ENCODE results near the gene GMNN. TPM values are rescaled to one million over a fixed set of nuclear protein-coding genes. Genes with fewer than 3 reads are reported as not detected.
A peak's percentile ranks its signal among the peaks of the same experiment; 100 is the strongest.

GMNN gene
- total RNA-seq, 3 donors from 2014 or later = 8.5 to 42.1 (median 27.2) TPM

DNA sequence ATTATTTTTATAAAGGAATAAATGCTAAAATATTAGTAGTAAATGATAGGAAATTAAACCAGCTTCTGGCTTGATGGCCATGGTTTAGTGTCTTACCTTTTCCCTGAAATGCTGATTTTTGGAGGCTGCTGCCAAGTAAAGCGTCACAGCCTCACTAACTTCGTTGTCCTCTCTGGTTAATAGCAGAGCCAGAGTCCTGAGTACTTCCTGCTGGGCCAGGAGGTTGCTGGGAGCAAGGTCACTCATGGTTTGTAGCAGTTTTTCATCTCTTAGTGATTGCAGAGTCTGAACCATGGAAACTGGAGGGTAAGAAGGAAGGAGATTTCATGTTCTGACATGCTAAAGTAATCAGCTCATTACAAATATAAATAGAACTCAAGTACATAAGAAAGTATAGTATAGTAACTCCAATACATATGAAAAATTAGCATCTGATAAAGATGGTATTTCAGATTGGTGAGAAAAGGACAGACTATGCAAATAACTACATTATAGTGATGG lies 50.4 kb downstream of the GMNN start:
- H3K27ac ChIP-seq = no peak overlapping the region
- no peak overlapping the region for H3K4me3 ChIP-seq
- H3K27me3 ChIP-seq = no peaks in the 10 kb centered on the region
- no peaks in the 10 kb centered on the region for H3K9me3 ChIP-seq
- H3K4me1 ChIP-seq = peaks cover 0 to 3% of the 10 kb centered on the region in 2 donors
- intact Hi-C loops (cut with DNase I; ENCODE audit: low total_unique reads) = no loop called here
- no peaks in the 10 kb centered on the region for H3K36me3 ChIP-seq
- no peak for DNase-seq (ENCODE audit: low spot score in 2 of 2)
- TF ChIP-seq, protein P1, sequence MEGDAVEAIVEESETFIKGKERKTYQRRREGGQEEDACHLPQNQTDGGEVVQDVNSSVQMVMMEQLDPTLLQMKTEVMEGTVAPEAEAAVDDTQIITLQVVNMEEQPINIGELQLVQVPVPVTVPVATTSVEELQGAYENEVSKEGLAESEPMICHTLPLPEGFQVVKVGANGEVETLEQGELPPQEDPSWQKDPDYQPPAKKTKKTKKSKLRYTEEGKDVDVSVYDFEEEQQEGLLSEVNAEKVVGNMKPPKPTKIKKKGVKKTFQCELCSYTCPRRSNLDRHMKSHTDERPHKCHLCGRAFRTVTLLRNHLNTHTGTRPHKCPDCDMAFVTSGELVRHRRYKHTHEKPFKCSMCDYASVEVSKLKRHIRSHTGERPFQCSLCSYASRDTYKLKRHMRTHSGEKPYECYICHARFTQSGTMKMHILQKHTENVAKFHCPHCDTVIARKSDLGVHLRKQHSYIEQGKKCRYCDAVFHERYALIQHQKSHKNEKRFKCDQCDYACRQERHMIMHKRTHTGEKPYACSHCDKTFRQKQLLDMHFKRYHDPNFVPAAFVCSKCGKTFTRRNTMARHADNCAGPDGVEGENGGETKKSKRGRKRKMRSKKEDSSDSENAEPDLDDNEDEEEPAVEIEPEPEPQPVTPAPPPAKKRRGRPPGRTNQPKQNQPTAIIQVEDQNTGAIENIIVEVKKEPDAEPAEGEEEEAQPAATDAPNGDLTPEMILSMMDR (IDR thresholded peaks at IDR 0.05) = no peak
- TF ChIP-seq POLR2AphosphoS5 (IDR thresholded peaks at IDR 0.05) (no peak), POLR2A (IDR thresholded peaks at IDR 0.05) (no peak)

DNA sequence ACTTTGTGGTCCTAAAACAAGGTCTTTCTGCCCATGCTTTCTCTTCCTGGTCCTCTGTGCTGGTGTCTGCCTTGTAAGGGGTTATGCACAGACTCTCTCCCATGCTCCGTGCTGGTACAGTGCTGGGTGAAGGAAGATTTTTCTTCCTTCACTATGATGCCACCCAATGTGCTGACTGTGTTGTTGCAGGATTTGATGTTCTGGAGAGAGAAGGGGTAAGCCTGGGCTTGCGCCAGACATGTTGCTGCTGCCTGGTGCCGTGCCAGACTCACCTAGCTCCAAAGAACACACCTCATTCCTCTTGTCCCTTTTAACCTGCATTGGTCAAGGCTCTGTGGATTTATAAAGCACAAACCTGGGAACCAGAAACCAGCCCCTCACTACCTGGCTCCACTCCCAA lies 52.4 kb downstream of the GMNN start:
- peak overlapping the region in 1 of 2 donors; percentile 8 for H3K27ac ChIP-seq
- no peak overlapping the region for H3K4me3 ChIP-seq
- no peaks in the 10 kb centered on the region for H3K27me3 ChIP-seq
- DNase-seq (ENCODE audit: low spot score in 2 of 2) = no peak
- no peaks in the 10 kb centered on the region for H3K36me3 ChIP-seq
- no peak for TF ChIP-seq POLR2A (IDR thresholded peaks at IDR 0.05)
- TF ChIP-seq, protein P1 (IDR thresholded peaks at IDR 0.05) = no peak
- no peak for TF ChIP-seq POLR2AphosphoS5 (IDR thresholded peaks at IDR 0.05)
- no peaks in the 10 kb centered on the region for H3K9me3 ChIP-seq
- H3K4me1 ChIP-seq = peaks cover 3 to 7% of the 10 kb centered on the region in 2 donors
- intact Hi-C loops (cut with DNase I; ENCODE audit: low total_unique reads) = no loop called here

DNA sequence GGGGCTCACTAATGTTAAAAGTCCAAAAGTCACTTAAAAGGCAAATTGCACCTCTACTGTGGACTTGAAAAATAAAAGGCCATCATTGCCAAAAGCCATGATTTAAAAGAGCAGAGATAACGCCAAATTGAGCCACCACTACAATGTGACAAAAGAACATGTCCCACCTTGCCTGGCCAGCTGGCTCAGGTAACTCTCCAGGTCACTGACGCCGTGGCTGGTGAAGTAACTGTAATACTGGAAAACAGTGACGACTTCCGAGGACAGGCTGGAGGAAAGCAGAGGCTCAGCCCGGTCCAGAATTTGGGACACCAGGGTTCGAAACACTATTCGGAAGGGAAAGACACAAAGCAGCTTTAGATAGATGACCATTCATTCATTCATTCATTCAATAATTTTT lies 53.2 kb downstream of the GMNN start:
- Histone ChIP-seq H3K36me3 (no peaks in the 10 kb centered on the region), H3K27me3 (no peaks in the 10 kb centered on the region), H3K4me1 (peaks cover 3 to 7% of the 10 kb centered on the region in 2 donors), H3K4me3 (no peak overlapping the region), H3K27ac (peak overlapping the region in 1 of 2 donors; percentile 8), H3K9me3 (no peaks in the 10 kb centered on the region)
- intact Hi-C loops (cut with DNase I; ENCODE audit: low total_unique reads) = no loop called here
- TF ChIP-seq POLR2AphosphoS5 (IDR thresholded peaks at IDR 0.05) (no peak), POLR2A (IDR thresholded peaks at IDR 0.05) (no peak)
- TF ChIP-seq, protein P1 (IDR thresholded peaks at IDR 0.05) = no peak
- DNase-seq (ENCODE audit: low spot score in 2 of 2) = peak in 1 of 2 donors; percentile 55

DNA sequence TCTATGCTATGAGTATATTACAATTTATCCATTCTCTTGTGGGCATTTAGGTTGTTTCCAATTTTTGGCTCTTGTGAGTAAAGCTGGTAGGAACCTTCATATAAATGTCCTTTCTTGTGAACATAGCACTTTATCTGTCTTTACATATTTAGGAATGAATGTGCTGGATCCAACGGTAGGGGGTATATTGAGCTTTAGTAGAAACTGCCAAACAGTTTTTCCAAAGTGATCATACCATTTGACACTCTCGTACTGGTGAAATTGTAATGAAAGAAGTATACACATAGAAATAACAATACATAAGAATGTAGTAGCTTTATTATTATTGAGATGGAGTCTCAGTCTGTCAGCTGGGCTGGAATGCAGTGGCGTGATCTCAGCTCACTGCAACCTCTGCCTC lies 54.9 kb downstream of the GMNN start:
- intact Hi-C loops (cut with DNase I; ENCODE audit: low total_unique reads) = no loop called here
- Histone ChIP-seq H3K4me1 (peaks cover 3 to 7% of the 10 kb centered on the region in 2 donors), H3K27ac (no peak overlapping the region), H3K27me3 (no peaks in the 10 kb centered on the region), H3K9me3 (no peaks in the 10 kb centered on the region), H3K4me3 (no peak overlapping the region), H3K36me3 (no peaks in the 10 kb centered on the region)
- TF ChIP-seq, protein P1 (IDR thresholded peaks at IDR 0.05) = no peak
- TF ChIP-seq POLR2AphosphoS5 (IDR thresholded peaks at IDR 0.05) (no peak), POLR2A (IDR thresholded peaks at IDR 0.05) (no peak)
- no peak for DNase-seq (ENCODE audit: low spot score in 2 of 2)

DNA sequence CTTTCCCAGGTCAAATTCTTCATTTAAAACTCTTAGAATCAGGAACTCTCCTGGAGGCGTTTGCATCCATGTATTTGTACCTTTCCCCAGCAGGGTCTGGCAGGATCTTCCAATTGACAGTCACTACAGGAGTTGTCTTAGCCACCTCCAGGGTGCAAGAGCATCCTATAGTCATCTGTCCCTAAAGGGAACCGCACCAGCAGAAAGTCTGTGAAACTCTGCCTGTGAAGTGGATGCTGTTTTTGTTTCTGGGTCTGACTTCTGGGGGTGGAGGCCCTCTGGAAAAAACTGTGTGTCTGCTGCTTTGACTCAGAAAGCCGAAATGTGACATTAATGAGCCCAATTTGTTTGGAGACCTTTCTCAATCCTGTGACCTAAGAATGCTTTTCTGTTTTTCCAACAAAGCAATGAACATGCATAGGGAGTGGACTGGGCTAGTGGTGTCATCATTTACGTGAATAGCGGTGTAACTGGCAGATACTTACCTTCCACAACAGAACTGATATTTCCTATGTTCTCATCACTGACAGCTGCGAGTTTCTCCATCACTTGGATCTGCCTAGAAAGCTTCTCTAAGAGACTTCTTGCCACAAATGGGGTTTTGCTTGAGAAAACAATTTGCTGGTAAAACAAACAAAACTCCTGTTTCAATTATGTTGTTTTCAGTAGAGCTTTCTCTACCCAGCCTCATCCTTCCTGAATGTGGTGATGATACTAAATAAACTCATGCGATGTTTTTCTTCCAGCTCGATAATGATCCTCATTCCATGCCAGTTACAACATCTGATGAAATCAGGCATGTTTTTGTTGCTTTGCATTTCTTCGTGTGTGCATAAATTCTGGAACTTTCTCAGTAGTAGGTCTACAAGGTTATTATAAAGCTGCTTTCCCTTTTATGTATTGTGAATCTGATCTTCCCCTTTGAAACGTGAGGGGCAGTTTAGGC lies 57.3 kb downstream of the GMNN start:
- intact Hi-C loops (cut with DNase I; ENCODE audit: low total_unique reads) = no loop called here
- Histone ChIP-seq H3K27ac (peak overlapping the region; percentile 89 to 91), H3K4me1 (peaks cover 3 to 21% of the 10 kb centered on the region in 2 donors), H3K9me3 (no peaks in the 10 kb centered on the region), H3K27me3 (no peaks in the 10 kb centered on the region), H3K36me3 (no peaks in the 10 kb centered on the region), H3K4me3 (no peak overlapping the region)
- no peak for DNase-seq (ENCODE audit: low spot score in 2 of 2)
- TF ChIP-seq POLR2AphosphoS5 (IDR thresholded peaks at IDR 0.05) (no peak), POLR2A (IDR thresholded peaks at IDR 0.05) (no peak)
- TF ChIP-seq, protein P1 (IDR thresholded peaks at IDR 0.05) = no peak

All from breast epithelium (tissue), 4 donors.